Astrocyte of the cerebellum (primary cell): Measurements from ENCODE around the gene IQSEC3.
"Not testable (repeated sequence)": the region's sequence is repeated elsewhere in the genome, so short reads cannot be mapped to it uniquely, and the experiment has no call there.

ENCODE experiments used
- DNase-seq: peaks from one replicate; pipeline ENCODE4 v3.0.0-alpha.2; 2011; ENCODE audit warnings: low read depth
- H3K4me3 ChIP-seq: 2 replicates; pipeline ENCODE4 v1.5.1; 2011; ENCODE audit warnings: mild to moderate bottlenecking, low read depth, low read length, moderate library complexity
- in situ Hi-C: cut with HindIII; loops from 2 replicates; pipeline ENCODE4 v1.10.0; 2017; ENCODE audit warnings: low sequenced_read_pairs
- TF ChIP-seq, protein P1 (sequence below): IDR thresholded peaks from 2 replicates; pipeline ENCODE4 v1.5.1; 2012; ENCODE audit warnings: low read length, low read depth, moderate library complexity, mild to moderate bottlenecking; ENCODE audit errors: missing control alignments

The IQSEC3 gene

DNA sequence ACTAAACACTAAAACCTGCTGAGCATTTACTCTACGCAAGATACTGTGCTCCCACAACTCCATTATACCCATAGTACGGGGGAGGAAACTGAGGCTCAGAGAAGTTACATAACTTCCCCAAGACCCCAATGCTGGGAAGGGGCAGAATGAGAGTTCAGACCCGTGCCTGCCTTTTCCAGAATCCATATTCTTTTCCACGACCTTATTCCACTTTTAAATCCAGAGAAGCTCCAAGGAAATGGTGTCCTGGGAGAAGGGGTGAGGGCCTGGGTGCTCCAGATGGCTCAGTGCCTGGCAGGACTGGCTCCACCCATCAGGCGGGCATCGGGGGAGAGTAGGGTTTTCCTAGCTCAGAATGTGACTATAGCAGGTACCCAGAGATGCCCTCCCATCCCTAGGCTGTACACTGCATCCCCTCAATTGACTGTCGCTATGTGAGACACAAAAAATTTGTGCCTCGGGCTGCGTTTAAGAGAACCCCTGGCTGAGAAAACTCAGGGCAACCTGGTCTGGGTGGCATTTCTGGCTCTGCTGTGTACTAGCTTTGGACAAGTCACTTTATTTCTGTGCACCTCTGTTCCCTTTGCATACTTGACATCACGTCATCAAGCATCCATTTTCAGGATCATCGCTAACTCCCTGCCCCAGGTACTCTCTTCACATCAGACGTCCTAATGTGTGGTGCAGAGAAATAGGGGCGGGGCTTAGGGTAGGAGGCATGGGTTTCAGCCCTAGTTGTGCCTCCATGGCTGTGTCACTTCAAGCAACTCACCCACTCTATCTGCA lies 11.6 kb upstream of the IQSEC3 start:
- DNase-seq: no peak
- in situ Hi-C loops: no loop called here
- TF ChIP-seq, protein P1, sequence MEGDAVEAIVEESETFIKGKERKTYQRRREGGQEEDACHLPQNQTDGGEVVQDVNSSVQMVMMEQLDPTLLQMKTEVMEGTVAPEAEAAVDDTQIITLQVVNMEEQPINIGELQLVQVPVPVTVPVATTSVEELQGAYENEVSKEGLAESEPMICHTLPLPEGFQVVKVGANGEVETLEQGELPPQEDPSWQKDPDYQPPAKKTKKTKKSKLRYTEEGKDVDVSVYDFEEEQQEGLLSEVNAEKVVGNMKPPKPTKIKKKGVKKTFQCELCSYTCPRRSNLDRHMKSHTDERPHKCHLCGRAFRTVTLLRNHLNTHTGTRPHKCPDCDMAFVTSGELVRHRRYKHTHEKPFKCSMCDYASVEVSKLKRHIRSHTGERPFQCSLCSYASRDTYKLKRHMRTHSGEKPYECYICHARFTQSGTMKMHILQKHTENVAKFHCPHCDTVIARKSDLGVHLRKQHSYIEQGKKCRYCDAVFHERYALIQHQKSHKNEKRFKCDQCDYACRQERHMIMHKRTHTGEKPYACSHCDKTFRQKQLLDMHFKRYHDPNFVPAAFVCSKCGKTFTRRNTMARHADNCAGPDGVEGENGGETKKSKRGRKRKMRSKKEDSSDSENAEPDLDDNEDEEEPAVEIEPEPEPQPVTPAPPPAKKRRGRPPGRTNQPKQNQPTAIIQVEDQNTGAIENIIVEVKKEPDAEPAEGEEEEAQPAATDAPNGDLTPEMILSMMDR: no peak
- no peak overlapping the region for H3K4me3 ChIP-seq

DNA sequence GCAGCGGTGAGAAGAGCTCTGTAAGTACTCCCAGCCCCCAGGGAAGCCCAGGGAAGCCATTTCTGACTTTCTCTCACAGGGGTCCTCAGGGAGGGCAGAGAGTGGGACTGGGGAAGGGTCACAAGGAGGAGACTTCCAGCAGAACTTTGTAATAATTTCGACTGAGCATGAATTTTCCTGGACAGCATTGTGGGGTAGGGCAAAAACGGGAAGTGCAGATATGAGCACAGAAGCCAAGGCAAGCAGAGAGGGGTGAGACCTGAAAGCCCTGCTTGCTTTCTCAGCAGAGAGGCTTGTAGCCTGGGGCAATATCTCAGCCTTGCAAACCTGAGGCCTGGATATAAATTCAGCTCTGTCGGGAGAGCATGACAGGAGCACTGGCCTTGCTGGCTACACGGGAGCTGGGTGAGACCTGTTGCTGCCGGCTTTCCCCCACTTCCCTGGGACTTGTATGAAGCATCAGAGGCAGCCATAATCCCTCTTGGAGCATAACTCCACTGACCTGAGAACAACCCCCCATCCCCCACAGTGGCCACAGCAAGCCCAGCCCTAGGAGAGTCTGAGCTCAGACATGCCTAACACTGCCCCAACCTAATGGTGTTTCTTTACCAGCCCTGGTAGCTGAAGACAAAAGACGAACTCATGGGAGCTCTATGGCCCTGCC lies 9.8 kb upstream of the IQSEC3 start:
- DNase-seq: no peak
- TF ChIP-seq, protein P1: no peak
- H3K4me3 ChIP-seq: no peak overlapping the region
- in situ Hi-C loops: no loop called here

DNA sequence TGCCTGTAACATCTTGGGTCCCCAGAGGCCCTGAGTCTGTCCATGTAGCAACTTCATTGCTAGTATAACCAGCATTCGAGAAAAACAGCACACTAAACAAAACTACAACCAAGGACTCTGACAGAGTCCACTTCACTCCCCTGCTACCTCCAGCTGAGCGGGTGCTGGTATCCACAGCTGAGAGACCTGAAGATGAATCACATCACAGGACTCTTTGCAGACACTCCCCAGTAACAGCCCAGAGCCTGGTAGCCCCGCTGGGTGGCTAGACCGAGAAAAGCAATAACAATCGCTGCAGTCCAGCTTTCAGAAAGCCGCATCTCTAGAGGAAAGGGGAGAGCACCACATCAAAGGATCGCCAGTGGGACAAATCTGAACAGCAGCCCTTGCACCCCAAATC lies 9.0 kb upstream of the IQSEC3 start:
- TF ChIP-seq, protein P1: no peak
- in situ Hi-C loops: no loop called here
- DNase-seq: no peak
- no peak overlapping the region for H3K4me3 ChIP-seq

DNA sequence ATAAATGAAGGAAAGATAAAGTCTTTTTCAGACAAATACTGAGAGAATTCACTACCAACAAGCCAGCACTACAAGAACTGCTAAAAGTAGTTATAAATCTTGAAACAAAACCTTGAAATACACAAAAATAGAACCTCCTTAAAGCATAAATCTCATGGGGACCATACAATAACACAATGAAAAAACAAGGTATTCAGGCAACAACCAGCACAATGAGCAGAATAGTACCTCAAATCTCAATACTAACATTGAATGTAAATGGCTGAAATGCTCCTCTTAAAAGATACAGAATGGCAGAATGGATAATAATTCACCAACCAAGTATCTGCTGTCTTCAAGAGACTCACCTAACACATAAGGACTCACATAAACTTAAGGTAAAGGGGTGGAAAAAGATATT lies 7.7 kb upstream of the IQSEC3 start:
- in situ Hi-C loops: no loop called here
- DNase-seq: no peak
- TF ChIP-seq, protein P1: no peak
- H3K4me3 ChIP-seq: no peak overlapping the region

DNA sequence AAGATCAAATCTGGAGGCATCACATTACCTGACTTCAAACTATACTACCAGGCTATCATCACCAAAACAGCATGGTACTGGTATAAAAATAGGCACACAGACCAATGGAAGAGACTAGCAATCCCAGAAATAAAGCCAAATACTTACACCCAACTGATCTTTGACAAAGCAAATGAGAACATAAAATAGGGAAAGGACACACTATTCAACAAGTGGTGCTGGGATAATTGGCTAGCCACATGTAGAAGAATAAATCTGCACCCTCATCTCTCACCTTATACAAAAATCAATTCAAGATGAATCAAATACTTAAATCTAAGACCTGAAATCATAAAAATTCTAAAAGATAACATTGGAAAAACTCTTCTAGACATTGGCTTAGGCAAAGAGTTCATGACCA lies 4.7 kb upstream of the IQSEC3 start:
- H3K4me3 ChIP-seq, DNase-seq, in situ Hi-C loops: not testable (repeated sequence)

DNA sequence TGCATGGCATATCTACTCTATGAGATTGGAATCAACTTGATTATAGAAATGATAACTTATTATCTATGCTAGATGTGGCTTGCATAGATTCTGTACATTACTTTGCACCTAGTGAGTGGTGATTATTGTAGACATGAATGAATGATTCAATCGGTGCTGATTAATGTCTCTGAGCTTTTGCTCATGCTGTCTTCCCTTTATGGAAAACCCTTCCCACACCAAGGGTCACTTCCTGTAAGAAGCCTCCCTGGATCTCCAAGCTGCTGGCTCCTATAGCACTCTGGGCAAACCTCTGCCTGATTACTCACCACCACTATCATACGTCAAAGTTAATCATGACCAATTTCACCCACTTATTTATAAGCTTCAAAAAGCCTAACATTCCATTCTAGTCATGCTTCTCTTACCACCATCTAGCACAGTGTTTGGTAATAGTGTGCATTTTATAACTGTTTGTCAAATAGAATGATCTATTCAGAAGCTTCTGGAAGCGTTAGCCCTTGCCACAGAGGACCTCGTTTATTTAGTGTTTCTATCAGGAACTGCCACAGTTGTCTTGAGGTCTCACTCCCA lies 990 bp upstream of the IQSEC3 start:
- in situ Hi-C loops, H3K4me3 ChIP-seq, DNase-seq: not testable (repeated sequence)

DNA sequence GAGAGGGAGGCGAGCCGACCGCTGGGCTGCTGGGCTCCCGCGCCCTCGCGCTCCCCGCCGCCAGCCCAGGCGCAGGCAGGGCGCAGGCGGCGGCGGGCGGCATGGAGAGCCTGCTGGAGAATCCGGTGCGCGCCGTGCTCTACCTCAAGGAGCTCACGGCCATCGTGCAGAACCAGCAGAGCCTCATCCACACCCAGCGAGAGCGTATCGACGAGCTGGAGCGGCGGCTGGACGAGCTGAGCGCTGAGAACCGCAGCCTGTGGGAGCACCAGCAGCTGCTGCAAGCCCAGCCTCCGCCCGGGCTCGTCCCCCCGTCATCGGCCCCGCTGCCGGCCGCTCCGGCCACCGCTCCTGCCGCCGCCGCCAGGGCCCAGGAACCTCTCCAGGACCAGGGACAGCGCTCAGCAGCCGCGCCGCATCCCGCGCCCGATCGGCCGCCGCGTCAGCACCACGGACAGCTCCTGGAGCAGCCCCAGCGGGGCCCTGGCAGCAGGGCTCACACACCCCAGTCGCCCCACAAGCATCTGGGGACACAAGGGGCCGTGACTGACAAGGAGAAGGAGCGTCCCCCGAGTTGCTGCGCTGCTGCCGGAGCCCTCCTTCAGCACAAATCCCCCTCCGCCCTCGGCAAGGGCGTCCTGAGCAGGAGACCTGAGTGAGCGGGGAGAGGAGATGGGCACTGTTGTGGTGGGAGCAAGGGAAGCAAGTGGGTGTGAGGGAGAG lies 376 bp downstream of the IQSEC3 start:
- not testable (repeated sequence) for H3K4me3 ChIP-seq

DNA sequence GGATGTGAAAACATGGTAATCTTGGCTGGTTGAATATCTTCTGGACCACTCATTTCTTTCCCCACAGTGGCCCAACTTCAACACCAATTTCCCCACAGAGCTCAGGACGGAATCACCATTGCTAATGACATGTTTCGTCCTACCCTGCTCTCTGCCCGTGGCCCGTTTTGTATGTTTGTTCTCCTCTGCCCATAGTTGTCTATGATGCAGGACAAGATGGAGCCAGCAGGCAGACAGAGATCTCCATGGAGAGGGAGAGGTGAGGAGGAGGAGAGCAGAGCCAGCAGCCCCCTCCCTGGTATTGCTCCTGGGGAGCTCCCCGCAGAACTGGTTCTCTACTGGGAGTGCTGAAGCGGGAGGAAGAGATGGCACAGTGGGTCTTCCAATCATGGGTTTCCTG lies 3.1 kb downstream of the IQSEC3 start:
- H3K4me3 ChIP-seq, in situ Hi-C loops, DNase-seq: not testable (repeated sequence)

More for the DNA sequence above, 376 bp downstream of the IQSEC3 start:
- in situ Hi-C loops: not testable (repeated sequence)
- DNase-seq: peak; percentile 24

DNA sequence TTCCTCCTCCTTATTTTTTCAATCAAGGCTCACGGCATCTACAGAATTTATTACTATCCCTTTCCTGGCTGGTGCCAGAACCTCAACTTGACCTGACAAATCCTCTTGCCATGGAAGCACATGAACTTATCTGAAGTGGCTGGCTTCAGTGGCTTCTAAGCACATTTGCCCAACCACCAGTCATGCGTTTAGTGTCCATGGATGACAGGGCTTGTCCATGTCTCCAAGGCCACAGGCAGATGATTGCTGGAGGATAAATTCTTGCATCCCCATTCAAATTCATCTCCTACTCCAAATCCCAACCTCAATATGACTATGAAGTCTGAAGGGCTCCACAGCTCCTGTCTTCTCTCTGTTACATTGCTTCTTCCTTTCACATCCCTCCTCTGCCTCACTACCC lies 4.0 kb downstream of the IQSEC3 start:
- DNase-seq, H3K4me3 ChIP-seq, in situ Hi-C loops: not testable (repeated sequence)

DNA sequence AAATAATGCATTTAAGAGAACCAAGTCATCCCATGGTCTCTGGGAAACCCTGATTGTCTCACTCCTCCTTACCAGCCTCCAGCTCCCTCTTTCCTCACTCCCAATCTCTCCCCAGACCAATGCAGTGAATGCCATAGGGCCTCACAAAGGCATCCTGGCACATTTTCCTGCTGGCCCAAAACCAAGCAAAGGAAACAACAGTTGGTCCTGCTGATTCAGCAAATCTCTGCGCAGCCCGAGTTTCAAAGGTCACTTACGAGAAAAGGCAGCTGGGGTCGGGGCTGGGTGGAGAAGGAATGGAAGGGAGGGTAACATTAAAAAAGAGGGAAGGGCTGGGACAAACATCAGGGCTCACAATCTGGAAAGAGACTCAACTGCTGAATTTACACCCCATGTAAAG lies 5.5 kb downstream of the IQSEC3 start:
- in situ Hi-C loops, H3K4me3 ChIP-seq, DNase-seq: not testable (repeated sequence)

DNA sequence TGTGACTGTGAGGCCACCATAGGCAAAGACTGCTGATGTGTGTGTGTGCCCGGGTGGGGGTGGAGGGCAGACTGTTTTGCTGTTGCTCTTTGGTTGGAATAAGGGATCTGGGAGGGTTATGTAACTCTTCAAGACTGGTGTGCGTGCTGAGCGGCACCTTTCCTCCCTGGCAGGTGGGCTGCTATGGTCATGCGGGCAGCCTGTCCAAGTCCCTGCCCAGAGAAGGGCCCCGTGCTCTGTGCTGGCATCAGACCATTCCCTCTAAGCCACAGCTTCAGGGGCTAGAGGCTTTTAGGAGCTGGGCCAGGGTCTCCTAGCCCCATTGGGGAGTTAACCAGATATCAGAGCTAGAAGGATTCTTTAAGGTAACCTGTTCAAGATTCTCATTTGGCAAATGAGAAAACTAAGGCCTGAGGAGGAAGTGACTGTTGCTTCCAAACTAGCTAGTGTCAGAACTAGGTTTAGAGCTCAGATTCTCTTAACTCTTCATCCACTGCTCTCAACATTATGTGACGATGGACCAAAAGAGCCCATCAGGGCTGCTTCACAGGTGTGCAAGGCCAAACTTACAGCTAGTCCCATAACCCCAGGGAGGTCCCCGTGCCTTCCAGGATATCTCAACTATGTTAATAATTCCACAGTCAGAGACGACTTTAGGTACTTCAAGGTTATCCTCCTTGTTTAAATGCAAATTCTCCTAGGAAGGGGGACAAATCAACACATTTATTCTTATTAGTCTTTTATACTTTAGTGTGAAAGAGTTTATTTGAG lies 8.0 kb downstream of the IQSEC3 start:
- in situ Hi-C loops, DNase-seq, H3K4me3 ChIP-seq: not testable (repeated sequence)
